Renal cortical epithelial cell (primary cell): Measurements from ENCODE around the gene PRR33. TPM values are rescaled to one million over a fixed set of nuclear protein-coding genes. Genes with fewer than 3 reads are reported as not detected.

ENCODE experiments used
- DNase-seq: peaks from one replicate; pipeline ENCODE4 v3.0.0-alpha.2; 2011; ENCODE audit warnings: low read depth
- total RNA-seq: library from RNA; depleted of rRNA; stranded (reverse); fragments of >200 nt; gene quantifications from 2 replicates; pipeline ENCODE4 v1.2.3, GENCODE V29; 2014

Gene PRR33
- total RNA-seq = not detected in 2 replicates

DNA sequence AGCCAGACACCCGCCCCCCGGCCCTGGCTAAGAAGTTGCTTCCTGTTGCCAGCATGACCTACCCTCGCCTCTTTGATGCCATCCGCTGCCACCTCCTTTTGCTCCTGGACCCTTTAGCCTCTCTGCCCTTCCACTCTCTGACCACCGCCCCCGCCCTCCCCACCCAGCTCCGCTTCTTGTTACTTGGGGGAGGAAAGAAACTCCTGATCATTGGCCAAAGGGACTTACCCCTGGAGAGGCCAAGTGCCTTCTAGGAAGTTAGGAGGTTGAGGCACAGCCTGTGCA, at the start of gene PRR33:
Gene PRR33, minus strand, starts transcription at position 65 of the 285 bp plus-strand sequence. CDS start 1,311 bp downstream, outside the sequence.
- DNase-seq = no peak

GRCh38 chr11:1939788-1940187, 48.1 kb upstream of the PRR33 start:
- peak; percentile 7 for DNase-seq

GRCh38 chr11:1939006-1939625, 47.4 kb upstream of the PRR33 start:
- no peak for DNase-seq

DNA sequence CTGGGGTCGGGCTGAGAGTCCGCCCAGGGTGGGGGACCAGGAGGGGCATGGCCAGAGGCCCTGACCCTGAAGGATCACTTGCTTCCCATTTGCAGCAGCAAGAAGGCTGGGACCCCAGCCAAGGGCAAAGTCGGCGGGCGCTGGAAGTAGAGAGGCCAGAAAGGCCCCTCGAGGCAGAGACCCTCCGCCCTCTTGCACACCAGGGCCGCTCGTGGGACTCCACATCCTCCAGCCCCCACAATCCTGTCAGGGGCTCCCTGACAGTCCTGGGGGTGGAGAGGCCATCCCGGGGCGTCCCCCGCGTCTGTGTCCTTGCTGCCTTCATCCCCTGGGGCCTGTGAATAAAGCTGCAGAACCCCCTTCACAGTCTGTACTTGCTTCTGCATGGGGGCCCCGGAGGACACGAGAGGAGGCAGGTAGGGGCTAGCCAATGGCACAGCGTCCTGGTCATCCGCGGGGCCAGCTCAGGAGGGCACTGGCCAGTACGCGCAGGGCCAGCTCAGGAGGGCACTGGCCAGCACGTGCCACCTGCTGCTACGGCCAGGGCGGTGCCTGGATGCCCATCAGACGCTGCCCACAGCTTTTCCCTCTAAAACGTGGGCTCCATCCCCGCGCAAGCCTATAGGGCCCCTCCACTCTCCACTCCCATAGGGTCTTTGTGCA, 46.8 kb upstream of the PRR33 start:
- DNase-seq = no peak

DNA sequence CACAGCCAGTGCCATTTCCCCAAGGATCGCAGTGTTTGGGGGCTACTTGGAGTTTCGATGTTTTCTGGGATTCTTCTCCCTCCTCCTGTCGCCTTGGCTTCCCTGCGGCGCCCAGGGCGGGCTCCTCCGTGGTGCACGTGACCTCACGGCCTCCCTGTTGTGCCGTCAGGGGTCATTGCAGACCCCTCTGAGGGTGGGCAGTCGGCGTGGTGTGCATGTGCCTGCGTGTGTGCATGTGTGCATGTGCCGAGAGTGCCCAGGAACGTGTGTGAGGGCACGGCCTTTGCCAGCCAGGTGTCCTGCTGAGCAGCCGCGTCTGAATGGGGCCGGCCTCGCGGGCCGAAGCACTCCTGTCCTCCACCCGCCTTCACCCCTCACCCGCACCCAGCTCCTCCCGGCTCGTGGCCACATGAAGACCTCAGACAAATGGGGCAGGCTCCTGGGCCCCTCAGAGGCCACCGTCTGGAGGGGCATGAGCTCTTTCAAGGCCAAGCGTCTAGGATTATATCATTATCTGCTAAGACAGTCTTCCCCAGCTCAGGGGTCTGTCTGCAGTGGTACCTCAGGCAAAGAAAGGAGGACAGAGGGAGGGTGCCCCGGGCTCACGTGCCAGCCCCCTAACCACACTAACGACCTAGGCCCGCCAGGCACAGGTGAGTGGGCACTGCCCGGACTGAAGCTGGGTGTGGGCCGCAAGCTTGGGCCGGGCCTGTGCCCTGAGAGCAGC, 46.1 kb upstream of the PRR33 start:
- DNase-seq = no peak

GRCh38 chr11:1936781-1937615, 45.3 kb upstream of the PRR33 start:
- no peak for DNase-seq

DNA sequence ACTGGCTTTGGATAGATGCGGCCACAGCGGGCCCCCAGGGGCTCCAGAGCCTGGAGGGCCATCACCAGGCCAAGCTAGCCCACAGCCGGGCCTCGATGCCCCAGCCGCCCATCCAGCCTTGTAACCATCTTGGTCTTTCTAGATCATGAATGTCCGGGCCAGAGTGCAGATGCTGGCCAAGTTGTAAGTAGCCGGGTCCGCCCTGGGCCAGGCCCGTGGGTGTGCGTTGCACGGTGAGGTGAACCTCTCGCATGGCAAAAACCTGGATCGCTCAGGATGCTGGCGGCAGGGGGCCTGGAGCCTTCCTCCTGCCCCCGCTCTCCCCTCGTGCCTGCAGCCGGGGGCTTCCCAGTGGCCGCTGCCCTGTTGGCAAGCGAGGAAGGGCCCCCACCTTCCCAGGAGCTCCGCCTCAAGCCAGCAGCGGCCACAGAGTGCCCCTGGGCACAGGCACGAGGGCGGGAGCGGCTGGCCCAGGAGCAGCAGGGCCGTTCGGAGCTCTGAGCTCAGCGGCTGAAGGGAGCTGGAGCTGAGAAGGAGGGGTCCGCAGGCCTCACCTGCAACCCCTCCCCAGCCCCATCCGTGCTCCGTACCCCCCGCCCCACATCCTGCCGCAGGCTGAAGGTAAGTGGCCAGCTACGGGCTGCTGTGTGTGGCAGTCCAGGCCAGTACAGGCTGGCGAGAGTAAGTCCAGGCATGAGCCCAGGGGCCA, 44.5 kb upstream of the PRR33 start:
- DNase-seq = no peak

DNA sequence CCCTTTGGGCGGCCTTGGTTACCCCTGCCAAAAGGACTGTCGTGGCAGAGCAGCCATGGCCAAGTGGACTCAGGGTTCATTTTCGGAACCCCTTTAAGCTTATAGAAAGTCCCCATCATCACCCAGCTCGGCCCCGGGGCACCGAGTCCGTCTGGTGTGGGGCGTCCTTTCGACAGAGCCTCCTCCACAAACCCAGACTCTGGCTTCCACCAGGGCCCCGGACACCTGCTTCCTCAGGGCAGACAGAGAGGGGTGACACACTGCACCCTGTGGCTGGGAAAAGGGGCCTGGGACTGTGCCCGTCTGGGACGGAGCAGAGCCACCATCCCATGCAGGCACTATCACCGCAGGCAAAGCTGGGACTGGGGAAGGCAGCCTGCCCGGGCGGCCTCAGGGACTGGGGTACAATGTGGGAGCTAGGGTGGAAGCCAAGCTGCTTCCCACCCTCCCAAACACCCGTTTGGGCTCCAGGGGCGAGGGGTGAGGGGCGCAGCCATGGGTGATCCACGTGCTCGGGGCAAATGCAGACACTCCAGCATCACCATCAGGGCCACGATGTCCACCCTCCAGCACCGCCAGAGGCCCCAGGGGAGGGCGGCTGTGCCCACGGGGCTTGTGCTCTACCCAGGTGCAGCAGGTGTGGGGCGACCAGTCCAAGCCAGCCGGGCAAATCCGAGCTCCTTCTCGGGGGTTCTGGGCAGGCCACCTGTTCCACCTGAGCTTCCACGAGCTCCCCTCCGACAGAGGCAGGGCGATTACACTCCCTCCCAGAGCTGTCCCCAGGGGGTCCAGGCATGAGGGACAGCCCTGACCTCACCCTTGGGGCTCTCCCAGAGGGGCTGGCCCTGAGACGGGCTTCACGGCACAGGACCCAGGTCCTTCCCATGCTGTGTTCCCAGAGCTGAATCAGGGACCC, 43.7 kb upstream of the PRR33 start:
- no peak for DNase-seq

DNA sequence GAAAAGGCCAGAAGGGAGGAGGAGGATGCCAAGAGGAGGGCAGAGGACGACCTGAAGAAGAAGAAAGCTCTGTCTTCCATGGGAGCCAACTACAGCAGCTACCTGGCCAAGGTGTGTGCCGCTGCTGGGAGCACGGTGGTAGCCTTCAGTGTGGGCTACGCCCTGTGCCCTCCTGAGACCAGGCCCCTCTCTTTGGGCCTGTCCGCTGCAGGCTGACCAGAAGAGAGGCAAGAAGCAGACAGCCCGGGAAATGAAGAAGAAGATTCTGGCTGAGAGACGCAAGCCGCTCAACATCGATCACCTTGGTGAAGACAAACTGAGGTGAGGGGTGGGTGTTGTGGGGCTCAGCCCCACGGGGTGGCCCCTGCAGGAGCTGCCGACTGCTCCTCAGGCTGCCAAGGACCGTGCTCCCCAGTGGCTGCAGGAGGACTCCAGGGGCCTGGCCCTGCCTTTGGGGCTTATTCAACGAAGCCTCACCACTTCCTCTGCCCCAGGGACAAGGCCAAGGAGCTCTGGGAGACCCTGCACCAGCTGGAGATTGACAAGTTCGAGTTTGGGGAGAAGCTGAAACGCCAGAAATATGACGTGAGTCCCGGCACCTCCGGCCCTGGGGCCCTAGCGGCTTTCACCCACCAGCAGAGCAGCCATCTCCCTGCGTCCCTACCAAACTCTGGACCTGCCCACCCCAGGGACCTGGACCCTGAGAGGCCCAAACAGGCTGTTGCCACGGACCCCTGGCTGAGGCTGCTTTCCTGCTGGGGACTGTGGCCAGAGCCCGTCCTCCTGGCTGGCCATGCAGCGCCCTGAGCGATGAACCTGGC, 42.9 kb upstream of the PRR33 start:
- DNase-seq = no peak

- DNase-seq = no peak
Measured at GRCh38 chr11:1933416-1934334, 42.0 kb upstream of the PRR33 start.

GRCh38 chr11:1932681-1933080, 41.0 kb upstream of the PRR33 start:
- no peak for DNase-seq

DNA sequence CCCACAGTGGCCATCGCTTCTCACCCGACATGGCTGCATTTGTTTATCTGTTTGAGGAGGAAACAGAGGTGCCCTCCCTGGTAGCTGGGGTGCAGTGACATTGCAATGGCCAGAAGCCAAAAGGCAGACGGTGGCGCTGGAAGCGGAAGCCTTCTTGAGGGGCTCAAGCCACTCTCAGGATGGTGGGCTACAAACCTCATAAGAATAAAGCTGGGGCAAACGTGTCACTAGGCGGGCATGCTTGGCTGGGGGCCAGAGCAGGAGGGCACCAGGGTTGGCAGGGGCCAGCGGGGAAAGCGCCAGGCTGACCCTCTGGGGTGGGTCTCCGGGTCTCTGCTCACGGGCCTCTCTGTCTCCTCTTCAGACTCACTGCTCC, 40.4 kb upstream of the PRR33 start:
- no peak for DNase-seq

- no peak for DNase-seq
Measured at GRCh38 chr11:1931341-1932104, 39.8 kb upstream of the PRR33 start.

GRCh38 chr11:1930462-1930830, 38.8 kb upstream of the PRR33 start:
- no peak for DNase-seq

GRCh38 chr11:1929621-1930461, 38.1 kb upstream of the PRR33 start:
- DNase-seq = no peak

DNA sequence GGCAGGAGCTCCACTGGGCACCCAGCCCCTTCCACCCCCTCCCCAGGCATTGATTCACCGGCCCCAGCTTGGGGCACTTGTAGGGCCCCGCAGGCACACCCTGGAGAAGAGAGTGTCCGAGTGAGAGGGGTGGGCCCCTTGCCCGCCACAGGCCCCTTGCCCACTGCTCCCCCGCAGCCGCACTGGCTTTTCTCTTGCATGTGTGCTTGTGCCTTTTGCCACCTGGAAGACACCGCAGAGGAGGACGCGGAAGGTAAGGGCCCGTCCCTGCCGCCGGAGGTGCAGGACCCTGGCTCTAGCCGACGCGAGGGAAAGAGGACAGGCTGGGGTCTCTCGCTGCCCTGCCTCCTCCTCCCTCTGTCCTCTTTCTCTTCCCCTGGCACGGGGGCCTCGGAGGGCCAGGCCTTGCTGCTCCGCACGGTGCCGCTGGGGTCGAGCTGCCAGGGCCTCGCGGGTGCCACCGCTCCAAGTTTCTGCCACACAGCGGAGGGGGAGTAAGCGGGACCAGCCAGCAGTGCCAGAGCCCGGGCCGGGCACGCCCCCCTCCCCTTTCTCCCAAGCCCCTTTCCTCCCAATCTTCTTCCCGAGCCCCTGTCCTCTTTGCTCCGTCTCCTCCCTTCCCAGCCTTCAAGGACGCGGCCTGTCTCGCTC, 37.3 kb upstream of the PRR33 start:
- no peak for DNase-seq

GRCh38 chr11:1928470-1928890, 36.8 kb upstream of the PRR33 start:
- no peak for DNase-seq
